Measurements from ENCODE around the gene RSAD1.

RSAD1 gene

DNA sequence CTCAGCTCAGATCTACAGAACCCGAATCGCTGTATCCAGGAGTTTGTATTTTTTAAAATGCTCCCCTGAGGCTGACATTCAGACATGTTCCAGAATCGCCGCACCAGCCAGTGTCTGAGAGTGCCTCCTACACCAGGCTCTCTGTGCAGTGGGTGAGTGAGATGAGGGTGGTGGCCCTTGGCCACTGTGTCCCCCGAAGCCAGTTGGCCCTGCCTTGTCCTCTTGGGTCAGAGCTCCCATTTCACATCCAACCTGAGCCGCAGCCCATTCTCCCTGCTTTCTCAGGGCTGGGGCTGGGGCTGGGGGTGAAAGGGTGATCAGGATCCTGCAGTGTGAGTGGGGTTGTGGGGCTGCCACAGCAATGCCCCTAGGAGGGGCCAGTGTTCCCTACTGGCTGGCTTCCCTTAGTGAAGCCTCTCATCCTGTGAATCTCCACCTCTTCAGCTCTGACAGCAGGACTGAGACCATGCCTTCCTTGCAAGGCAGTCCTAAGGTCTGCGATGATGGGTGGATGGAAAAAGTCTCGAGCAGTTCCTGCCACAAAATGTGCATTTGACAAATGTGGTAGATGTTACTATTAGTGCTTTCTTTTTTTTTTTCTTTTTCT lies 16.7 kb downstream of the RSAD1 start:
- no peak for DNase-seq (ENCODE audit: low spot score)

- no peak for DNase-seq (ENCODE audit: low spot score)
Measured at GRCh38 chr17:50495918-50496317, 17.3 kb downstream of the RSAD1 start.

- no peak for DNase-seq (ENCODE audit: low spot score)
Measured at GRCh38 chr17:50498021-50498874, 19.6 kb downstream of the RSAD1 start.

- DNase-seq (ENCODE audit: low spot score), result no peak
Measured at GRCh38 chr17:50499270-50499669, 20.6 kb downstream of the RSAD1 start.

GRCh38 chr17:50499721-50500120 lies 21.1 kb downstream of the RSAD1 start:
- no peak for DNase-seq (ENCODE audit: low spot score)

GRCh38 chr17:50501054-50501453 lies 22.4 kb downstream of the RSAD1 start:
- no peak for DNase-seq (ENCODE audit: low spot score)

DNA sequence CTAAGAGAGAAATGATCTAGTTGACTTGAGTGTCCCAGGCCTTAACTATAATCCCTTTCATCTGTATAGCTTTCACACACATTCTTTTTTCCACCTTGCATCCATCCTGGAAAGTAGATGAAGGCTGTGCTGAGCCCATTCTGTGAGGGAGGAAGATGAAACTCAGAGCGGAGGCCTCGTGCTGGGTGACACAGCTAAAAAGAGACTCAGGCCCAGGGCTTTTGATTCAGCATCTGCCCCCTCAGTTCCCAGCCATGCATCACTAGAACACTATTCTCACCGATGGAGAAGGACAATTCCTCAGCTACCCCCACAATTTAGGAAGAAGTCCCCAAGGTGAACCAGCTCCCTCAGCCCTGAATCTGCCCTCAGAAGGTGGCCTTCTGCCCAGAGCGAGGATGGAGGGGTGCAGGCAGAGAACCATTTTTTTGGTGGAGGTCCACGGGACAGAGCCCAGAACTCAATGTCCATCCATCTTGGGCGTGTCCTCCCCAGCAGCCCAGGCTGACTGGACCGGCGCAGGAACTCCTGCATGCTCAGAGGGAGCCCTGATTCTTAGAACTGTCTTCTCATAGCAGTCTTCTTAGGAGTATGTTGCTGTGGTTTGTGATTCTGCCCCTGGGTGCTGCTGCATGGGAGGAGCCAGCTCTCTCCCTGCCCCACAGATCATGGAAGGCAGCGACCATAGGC lies 23.8 kb downstream of the RSAD1 start:
- no peak for DNase-seq (ENCODE audit: low spot score)

GRCh38 chr17:50505591-50506130 lies 27.0 kb downstream of the RSAD1 start:
- no peak for DNase-seq (ENCODE audit: low spot score)

DNA sequence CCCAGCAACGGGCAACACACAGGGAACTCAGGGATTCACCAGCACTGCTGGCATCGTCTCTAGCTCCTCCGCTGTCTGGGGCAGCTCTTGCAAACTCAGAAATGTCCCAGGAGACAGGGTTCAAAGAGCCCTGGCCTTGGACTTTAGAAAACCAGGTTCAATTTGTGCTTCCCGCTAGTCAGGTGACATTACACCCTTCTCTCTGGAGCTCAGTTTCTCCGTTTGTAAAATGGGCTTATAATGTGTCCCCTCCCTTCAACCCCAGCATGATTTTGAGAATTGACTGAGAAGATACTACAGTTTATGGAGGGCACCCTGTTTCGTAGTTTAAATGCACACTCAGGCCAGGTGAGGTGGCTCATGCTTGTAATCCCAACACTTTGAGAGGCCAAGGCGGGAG lies 27.6 kb downstream of the RSAD1 start:
- DNase-seq (ENCODE audit: low spot score), result no peak

GRCh38 chr17:50507871-50508572 lies 29.4 kb downstream of the RSAD1 start, which contains the start of gene MYCBPAP:
TSS of gene MYCBPAP (plus strand) at chr17:50508439. CDS start at chr17:50508675, 236 bp downstream.
- DNase-seq (ENCODE audit: low spot score), result peak; percentile 94

DNA sequence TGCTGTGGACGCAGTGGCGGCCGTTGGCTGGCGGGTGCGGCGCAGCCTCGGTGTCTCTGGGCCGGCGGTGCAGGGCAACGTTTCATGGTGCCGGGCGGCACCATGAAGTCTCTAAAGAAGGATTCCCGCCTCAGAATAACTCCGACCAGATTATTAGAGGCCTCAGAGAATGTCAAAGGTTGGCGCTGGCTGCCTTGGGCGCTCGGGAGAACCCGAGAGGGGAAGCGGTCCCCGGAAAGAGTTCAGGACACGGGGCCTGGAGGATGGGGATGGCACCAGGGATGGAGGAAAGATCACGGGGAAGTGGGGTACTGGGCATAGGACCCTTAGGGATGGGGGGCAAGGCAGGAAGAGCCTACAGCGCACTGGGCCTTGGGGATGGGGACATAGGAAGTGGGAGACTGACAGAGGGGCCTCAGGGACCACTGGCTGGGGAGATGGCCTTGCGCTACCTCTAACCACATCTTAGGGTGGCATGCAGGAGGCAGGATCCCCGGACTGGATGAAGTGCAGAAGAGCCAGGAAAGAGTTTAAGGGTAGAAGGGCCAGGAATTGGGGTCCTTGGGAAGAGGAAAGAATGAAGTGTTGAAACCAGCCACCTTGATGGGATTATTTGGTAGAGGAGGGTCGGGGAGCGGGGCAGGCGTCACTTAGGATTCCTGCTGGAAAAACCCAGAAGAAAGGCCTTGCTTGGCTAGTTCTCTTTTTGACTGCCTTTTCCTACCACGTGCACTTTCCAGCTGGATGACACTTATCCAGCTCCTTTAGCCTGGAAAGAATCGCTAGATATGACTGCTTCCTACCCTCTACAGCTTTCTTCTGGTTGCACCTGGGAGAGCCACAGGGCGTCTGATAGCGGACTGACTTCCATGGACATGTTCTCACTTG lies 30.2 kb downstream of the RSAD1 start:
- no peak for DNase-seq (ENCODE audit: low spot score)

DNA sequence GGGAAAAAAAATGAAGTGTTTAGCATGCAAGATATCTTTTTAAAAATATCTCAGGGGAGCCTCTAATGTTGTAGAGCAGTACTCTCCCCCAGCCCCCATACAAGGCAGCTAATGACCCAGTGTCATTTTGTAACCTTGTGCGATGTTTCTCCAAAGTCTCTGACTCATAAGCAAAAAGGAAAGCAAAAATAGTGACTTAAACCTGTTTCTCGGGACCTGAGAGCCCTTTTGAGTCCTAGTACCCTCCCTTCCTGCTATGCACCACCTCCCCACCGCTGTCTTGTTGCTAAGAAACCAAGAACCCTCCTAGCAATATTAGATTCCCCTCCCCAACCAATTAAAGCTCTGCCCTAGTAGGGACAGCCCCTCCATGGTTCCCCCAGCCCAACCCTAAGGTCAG lies 32.4 kb downstream of the RSAD1 start:
- DNase-seq (ENCODE audit: low spot score), result no peak

DNA sequence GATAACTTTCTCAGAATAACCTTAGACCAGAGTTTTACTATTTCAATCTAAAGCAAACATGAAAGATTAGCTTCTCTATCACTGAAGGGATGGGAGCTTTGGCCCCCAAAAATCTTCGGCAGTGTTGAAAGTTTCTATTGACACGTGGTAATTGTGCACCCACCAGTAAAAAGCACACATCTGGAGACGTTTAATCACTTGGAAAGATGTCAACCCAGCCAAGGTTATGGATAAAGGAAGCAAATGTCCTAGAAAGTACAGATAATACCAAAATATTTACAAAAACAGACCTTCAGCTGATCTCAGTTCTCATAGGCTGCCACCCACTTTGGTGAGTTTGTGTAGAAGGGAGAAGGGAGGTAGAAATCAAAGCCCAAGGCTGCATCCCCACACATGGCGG lies 34.8 kb downstream of the RSAD1 start:
- no peak for DNase-seq (ENCODE audit: low spot score)

DNA sequence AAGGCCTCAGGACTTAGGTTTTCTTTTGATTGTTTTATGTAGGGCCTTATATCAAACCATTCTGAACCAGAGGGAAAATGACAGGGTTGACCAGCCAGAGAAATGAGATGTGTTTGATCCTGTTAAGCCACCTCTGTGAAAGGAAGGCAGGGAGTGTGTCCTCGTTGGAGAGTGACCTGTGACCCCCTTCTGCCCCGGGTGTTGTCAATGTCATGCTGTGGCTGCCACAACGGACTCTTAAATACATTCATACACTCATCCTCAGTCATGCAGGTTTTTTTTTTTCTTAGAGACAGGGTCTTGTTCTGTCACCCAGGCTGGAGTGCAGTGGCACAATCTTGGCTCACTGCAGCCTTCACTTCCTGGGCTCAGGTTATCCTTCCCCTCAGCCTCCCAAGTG lies 35.7 kb downstream of the RSAD1 start:
- no peak for DNase-seq (ENCODE audit: low spot score)

GRCh38 chr17:50514936-50515702 lies 36.5 kb downstream of the RSAD1 start:
- peak; percentile 43 for DNase-seq (ENCODE audit: low spot score)

GRCh38 chr17:50517011-50517410 lies 38.4 kb downstream of the RSAD1 start:
- DNase-seq (ENCODE audit: low spot score), result no peak

DNA sequence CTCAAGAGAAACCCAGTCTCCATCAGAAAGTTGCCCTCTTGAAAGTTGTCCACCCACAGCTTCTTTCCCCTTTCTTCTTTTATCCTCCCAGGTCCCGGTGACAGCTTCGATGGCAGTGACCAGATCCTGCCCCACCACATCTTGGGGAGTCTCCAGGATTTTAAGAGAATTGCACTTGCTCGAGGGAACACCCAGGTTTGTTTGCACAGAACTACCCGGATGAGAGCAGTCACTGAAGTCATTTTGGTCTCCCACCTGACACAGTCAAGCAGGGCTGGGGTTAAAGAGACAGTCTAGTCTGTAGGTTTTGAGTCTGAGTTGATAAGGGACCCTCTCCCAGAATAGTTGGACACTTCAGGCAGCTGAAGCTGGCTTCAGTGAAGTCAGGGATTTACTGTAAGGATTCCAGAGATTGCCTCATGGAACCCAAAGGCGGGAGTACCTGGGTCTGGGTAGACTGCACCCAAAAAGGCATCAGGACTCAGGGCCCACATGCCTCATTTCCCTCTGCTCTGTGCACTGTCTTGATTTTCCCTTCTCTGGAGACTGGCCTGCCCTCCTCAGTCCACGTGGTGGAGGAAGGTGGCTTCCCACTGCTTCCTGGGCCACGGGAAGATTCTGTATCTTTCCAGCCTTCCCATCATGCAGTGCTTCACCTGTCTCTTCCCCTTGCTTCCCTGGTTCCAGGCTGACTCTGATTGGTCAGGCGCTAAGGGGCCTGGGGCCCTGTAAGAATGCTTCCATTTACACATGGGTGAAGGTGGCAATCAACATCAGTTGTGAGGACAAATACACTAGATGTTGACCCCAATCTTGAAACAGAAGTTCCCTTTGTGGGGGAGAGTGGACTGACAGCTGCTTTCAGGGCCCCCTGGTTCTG lies 39.1 kb downstream of the RSAD1 start:
- DNase-seq (ENCODE audit: low spot score), result no peak

- no peak for DNase-seq (ENCODE audit: low spot score)
Measured at GRCh38 chr17:50518384-50519023, 39.8 kb downstream of the RSAD1 start.
